Left ventricle myocardium inferior (tissue), 1 donor: Measurements from ENCODE around the gene ERGIC3. TPM values are rescaled to one million over a fixed set of nuclear protein-coding genes. Genes with fewer than 3 reads are reported as not detected.

Experiments used
- DNase-seq: peaks from one replicate; pipeline ENCODE4 v3.0.0-alpha.2; 2020
- H3K27ac ChIP-seq: fragments of 200-600 bp; replicated peaks from 2 replicates; pipeline ENCODE4 v1.8.0; 2021
- H3K27me3 ChIP-seq: fragments of 200-600 bp; 2 replicates; pipeline ENCODE4 v1.8.0; 2021; ENCODE audit warnings: low read depth
- H3K36me3 ChIP-seq: fragments of 200-600 bp; 2 replicates; pipeline ENCODE4 v1.8.0; 2021
- H3K4me1 ChIP-seq: fragments of 200-600 bp; 2 replicates; pipeline ENCODE4 v1.8.0; 2021
- H3K4me3 ChIP-seq: fragments of 200-600 bp; 2 replicates; pipeline ENCODE4 v1.8.0; 2021; ENCODE audit warnings: mild to moderate bottlenecking, moderate library complexity
- H3K9me3 ChIP-seq: fragments of 200-600 bp; replicated peaks from 2 replicates; pipeline ENCODE4 v1.8.0; 2021
- CTCF ChIP-seq: fragments of 200-600 bp; IDR thresholded peaks from 2 replicates; pipeline ENCODE4 v1.8.0; 2021; ENCODE audit warnings: antibody characterized with exemption, mild to moderate bottlenecking, borderline replicate concordance
- intact Hi-C: fragments of 100-400 bp; cut with micrococcal nuclease; formaldehyde crosslinking; loops from one replicate; pipeline ENCODE4 v1.11.0; 2022
- total RNA-seq: library from RNA; stranded (reverse); fragmentation: NEBNext Ultra II Directional; extraction: Animal tissue kit (Norgen Biotek cat#: 25700); gene quantifications from one replicate; pipeline ENCODE4 v1.2.1, GENCODE V29; 2021
- donor health status: DM: no; HTN: yes; CAD: no; lungs with severe emphysema.

The ERGIC3 gene
- total RNA-seq, 1 donor from 2014 or later = 103 TPM

DNA sequence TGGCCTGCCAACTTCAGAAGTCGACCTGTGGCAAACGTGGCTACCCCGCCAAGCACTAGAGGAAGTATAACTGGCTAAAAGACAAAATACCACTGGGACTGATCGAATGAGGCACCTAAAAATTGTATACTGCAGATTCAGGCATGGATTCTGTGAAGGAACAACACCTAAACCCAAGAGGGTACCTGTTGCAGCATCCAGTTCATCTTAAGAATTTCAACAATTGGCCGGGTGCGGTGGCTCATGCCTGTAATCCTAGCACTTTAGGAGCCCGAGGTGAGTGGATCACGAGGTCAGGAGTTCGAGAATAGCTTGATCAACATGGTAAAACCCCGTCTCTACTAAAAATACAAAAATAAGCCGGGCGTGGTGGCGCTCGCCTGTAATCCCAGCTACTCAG, 46.5 kb downstream of the ERGIC3 start:
- Histone ChIP-seq H3K4me3 (no peak overlapping the region), H3K27ac (no peak overlapping the region), H3K36me3 (no peaks in the 10 kb centered on the region), H3K27me3 (no peaks in the 10 kb centered on the region), H3K4me1 (no peaks in the 10 kb centered on the region), H3K9me3 (no peaks in the 10 kb centered on the region)
- no peak for DNase-seq
- TF ChIP-seq CTCF = no peak
- intact Hi-C loops = no loop called here

DNA sequence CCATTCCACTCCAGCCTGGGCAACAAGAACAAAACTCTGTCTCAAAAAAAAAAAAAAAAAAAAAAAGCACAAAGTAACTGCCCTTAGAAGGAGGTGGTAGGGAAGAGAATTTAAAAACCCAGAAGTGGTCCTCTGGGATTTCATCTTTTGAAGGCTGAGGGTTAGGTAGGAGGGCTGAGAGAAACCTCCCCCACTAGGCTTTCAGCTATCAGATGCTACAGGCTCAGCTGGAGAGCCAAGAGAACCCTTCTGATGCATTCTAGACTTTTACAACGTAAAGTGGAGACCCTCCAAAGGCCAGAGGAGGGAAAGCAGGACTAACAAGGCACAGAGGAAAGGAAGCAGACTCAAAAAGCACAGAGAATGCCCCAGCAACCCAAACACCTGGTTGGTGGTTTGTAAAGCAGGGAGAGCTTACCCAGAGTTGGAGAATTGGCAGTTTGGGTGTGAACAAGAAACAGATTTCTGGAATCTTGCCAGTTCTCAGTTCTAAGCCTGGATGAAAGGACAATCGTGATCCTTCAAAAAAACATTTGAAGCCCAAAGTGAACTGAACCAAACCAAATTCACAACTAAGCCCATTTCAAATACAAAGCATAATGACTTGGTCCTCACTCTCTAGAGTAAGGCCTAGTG, 50.6 kb downstream of the ERGIC3 start:
- no peak for DNase-seq
- H3K27ac ChIP-seq = no peak overlapping the region
- H3K36me3 ChIP-seq = no peaks in the 10 kb centered on the region
- H3K9me3 ChIP-seq = no peaks in the 10 kb centered on the region
- H3K4me3 ChIP-seq = no peak overlapping the region
- TF ChIP-seq CTCF = no peak
- H3K27me3 ChIP-seq = peaks cover 6% of the 10 kb centered on the region
- intact Hi-C loops = no loop called here
- H3K4me1 ChIP-seq = no peaks in the 10 kb centered on the region

- intact Hi-C loops = no loop called here
- DNase-seq = no peak
- H3K27ac ChIP-seq = no peak overlapping the region
These were observed 53.6 kb downstream of the ERGIC3 start for GRCh38 chr20:35595456-35595855.

DNA sequence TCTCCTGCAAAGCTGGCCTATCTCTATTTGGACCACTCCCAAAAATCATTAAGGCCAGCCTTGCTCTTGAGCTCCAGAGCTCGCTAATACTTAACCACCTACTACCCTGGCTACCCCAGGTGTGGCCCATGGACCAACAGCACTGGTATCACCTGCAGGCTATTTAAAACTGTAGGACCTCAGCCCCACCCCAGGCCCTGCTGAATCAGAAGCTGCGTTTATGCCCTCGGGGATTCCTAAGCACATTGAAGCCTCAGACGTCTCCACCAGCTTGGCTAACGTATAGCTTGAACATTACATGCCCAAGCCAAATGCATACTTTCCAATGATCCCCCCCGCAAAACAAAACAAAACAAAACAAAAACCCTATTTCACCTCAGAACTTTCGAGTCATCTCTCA, 54.0 kb downstream of the ERGIC3 start:
- peaks cover 6% of the 10 kb centered on the region for H3K4me1 ChIP-seq
- intact Hi-C loops = no loop called here
- H3K4me3 ChIP-seq = no peak overlapping the region
- peaks cover 39% of the 10 kb centered on the region for H3K27me3 ChIP-seq
- TF ChIP-seq CTCF = no peak
- H3K36me3 ChIP-seq = no peaks in the 10 kb centered on the region
- H3K9me3 ChIP-seq = no peaks in the 10 kb centered on the region
- no peak overlapping the region for H3K27ac ChIP-seq
- no peak for DNase-seq

More at GRCh38 chr20:35595456-35595855, 53.6 kb downstream of the ERGIC3 start:
- H3K4me1 ChIP-seq = peaks cover 1% of the 10 kb centered on the region
- H3K27me3 ChIP-seq = peaks cover 35% of the 10 kb centered on the region
- no peak overlapping the region for H3K4me3 ChIP-seq
- H3K9me3 ChIP-seq = no peaks in the 10 kb centered on the region
- H3K36me3 ChIP-seq = no peaks in the 10 kb centered on the region
- TF ChIP-seq CTCF = no peak

DNA sequence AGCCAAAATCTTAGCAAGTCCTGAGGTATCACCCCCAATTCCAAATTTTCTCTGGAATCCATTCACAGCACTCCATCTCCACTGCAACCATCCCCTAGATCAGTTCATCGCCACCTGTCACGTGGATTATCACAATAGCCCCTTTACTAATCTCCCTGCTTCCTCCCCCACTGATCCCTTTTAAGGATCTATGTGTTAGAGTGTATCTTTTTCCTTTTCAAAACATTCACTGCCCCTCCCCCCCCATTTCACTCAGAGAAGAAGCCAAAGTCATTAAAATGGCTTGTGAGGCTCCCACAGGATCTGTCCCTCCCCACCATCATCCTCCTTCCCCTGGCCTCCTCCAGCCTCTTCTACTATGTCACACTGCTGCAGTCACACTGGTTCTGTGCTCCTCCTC, 55.3 kb downstream of the ERGIC3 start:
- Histone ChIP-seq H3K27ac (no peak overlapping the region), H3K36me3 (no peaks in the 10 kb centered on the region), H3K4me3 (no peak overlapping the region), H3K9me3 (no peaks in the 10 kb centered on the region), H3K4me1 (peaks cover 19% of the 10 kb centered on the region), H3K27me3 (peaks cover 48% of the 10 kb centered on the region)
- no peak for DNase-seq
- no peak for TF ChIP-seq CTCF
- intact Hi-C loops = no loop called here

DNA sequence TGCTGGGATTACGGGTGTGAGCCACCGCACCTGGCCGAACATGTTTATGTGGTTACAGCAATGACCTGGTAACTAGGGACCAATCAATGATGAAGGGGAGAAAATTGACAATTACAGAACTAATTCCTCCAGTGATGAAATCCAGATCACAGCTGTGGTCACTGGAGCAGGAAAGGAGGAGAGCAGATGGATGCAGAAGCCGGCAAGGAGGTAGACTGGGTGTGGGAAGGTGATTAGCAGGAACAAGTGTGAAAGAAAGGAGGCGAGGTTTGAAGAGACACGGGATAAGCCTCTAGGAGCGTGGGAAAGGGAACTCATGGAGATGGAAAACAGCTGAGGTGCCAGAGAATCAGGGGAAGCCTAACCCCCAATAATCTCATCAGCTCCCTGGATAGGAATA, 56.6 kb downstream of the ERGIC3 start:
- intact Hi-C loops = no loop called here
- H3K27me3 ChIP-seq = peaks cover 50% of the 10 kb centered on the region
- TF ChIP-seq CTCF = no peak
- H3K27ac ChIP-seq = no peak overlapping the region
- DNase-seq = no peak
- H3K4me3 ChIP-seq = no peak overlapping the region
- peaks cover 20% of the 10 kb centered on the region for H3K4me1 ChIP-seq
- H3K36me3 ChIP-seq = no peaks in the 10 kb centered on the region
- H3K9me3 ChIP-seq = no peaks in the 10 kb centered on the region
